Kidney epithelial cell (primary cell): ENCODE measurements around the gene ATOSA. TPM values are rescaled to one million over a fixed set of nuclear protein-coding genes. Genes with fewer than 3 reads are reported as not detected.

Source experiments
- total RNA-seq: library from RNA; depleted of rRNA; stranded (reverse); fragments of >200 nt; gene quantifications from 2 replicates; pipeline ENCODE4 v1.2.3, GENCODE V29; 2015

ATOSA gene
- total RNA-seq, 1 donor from 2014 or later: 18.4 TPM

Other genes starting within 250 kb of the ATOSA start
- 31.4 and 34.2 TPM in 2 replicates for gene MYO5A, start 150.5 kb downstream of the ATOSA start, total RNA-seq
- 155 and 160 TPM in 2 replicates for gene ARPP19, start 110.4 kb downstream of the ATOSA start, total RNA-seq
- gene ONECUT1, start 110.9 kb upstream of the ATOSA start, total RNA-seq: not detected in 2 replicates